GM19239 (cell line): Measurements from ENCODE around the gene DIP2A.
"Not testable (repeated sequence)": the region's sequence is repeated elsewhere in the genome, so short reads cannot be mapped to it uniquely, and the experiment has no call there.

Source experiments
- DNase-seq: peaks from one replicate; pipeline ENCODE4 v3.0.0; 2011; ENCODE audit warnings: low spot score; ENCODE audit not compliant: insufficient read length
- FAIRE-seq: peaks from 2 replicates; lab custom pipeline; 2011; peaks lifted over from hg19 to GRCh38; lab: Jason Lieb, UNC

The DIP2A gene

GRCh38 chr21:46424039-46424591 is 34.6 kb upstream of the DIP2A start:
- FAIRE-seq (no peak), DNase-seq (no peak)

GRCh38 chr21:46424621-46425020 is 34.1 kb upstream of the DIP2A start:
- DNase-seq (no peak), FAIRE-seq (no peak)

GRCh38 chr21:46425041-46425440 is 33.6 kb upstream of the DIP2A start:
- no peak for DNase-seq
- FAIRE-seq = no peak

- FAIRE-seq (no peak), DNase-seq (no peak)
Observed at GRCh38 chr21:46425571-46425970, 33.1 kb upstream of the DIP2A start.

- FAIRE-seq = no peak
Observed at GRCh38 chr21:46426313-46427046, 32.2 kb upstream of the DIP2A start.

GRCh38 chr21:46427516-46427915 is 31.2 kb upstream of the DIP2A start:
- DNase-seq (no peak), FAIRE-seq (no peak)

More at GRCh38 chr21:46426313-46427046, 32.2 kb upstream of the DIP2A start:
- DNase-seq = no peak

- no peak for FAIRE-seq
- no peak for DNase-seq
Observed at GRCh38 chr21:46428286-46428685, 30.4 kb upstream of the DIP2A start.

- FAIRE-seq (no peak), DNase-seq (no peak)
Observed at GRCh38 chr21:46428987-46429710, 29.5 kb upstream of the DIP2A start.

- DNase-seq = no peak
- FAIRE-seq = no peak
Observed at GRCh38 chr21:46429754-46430681, 28.7 kb upstream of the DIP2A start.

GRCh38 chr21:46431448-46431847 is 27.2 kb upstream of the DIP2A start:
- no peak for DNase-seq
- FAIRE-seq = no peak

GRCh38 chr21:46431884-46432488 is 26.7 kb upstream of the DIP2A start:
- DNase-seq (no peak), FAIRE-seq (no peak)

- not testable (repeated sequence) for DNase-seq, FAIRE-seq
Observed at GRCh38 chr21:46433116-46433515, 25.6 kb upstream of the DIP2A start.

GRCh38 chr21:46434322-46434958 is 24.3 kb upstream of the DIP2A start:
- no peak for DNase-seq
- no peak for FAIRE-seq

GRCh38 chr21:46435786-46436227 is 22.9 kb upstream of the DIP2A start:
- no peak for FAIRE-seq
- no peak for DNase-seq

GRCh38 chr21:46436621-46437020 is 22.1 kb upstream of the DIP2A start:
- FAIRE-seq = no peak
- no peak for DNase-seq

- no peak for FAIRE-seq
- DNase-seq = no peak
Observed at GRCh38 chr21:46437096-46437498, 21.6 kb upstream of the DIP2A start.

- FAIRE-seq = no peak
- no peak for DNase-seq
Observed at GRCh38 chr21:46437511-46437910, 21.2 kb upstream of the DIP2A start.

- FAIRE-seq = no peak
- no peak for DNase-seq
Observed at GRCh38 chr21:46438241-46438640, 20.4 kb upstream of the DIP2A start.

- FAIRE-seq = no peak
- no peak for DNase-seq
Observed at GRCh38 chr21:46439906-46440305, 18.8 kb upstream of the DIP2A start.
